Measurements from ENCODE around the gene CDH23. TPM values are rescaled to one million over a fixed set of nuclear protein-coding genes. Genes with fewer than 3 reads are reported as not detected.

Gene CDH23
- total RNA-seq, 3 donors from 2014 or later, result 1.8 to 3.6 (median 3.0) TPM

DNA sequence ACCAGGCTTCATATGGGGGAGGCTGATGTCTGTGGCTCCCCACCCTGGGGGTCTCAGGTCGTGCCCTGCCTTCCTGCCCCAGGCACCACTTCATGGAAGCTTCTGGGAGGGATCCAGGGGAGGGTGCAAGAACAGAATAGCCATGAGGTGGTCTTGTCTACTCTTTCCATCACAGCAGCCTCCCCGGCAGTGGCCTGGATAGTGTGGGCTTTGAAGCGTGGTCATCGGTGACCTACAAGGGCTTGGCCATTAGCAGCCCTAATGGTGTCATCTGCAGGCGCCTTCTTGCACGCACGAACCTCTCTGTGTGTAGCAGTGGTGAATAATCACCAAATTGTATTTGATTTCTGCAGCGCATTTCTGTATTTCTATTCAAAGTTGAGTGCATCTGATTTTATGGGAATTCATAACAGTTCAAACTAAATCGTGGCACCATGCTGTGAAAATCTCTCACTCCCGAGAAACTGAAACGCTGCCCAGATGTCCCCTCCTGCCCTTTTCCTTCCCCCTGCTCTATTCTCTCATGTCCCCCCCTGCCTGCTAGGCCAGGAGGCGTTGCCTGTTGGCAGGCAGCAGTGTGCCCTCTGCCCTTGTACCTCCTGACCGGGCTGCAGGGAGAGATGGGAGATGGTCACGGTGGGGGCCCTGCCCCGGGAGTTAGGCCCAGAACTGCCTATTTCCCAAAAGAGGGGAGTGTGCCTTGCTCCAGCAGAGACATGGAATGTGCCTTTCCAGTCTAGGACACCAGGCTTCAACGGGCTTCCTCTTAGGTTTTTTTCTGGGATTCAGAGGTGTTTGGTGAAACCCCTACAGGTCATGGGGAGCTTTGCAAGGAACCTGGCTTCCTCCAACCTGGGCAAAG is 34.8 kb downstream of the CDH23 start:
- Histone ChIP-seq H3K36me3 (ENCODE audit: low read depth) (no peaks in the 10 kb centered on the region), H3K4me1 (ENCODE audit: low read depth) (no peaks in the 10 kb centered on the region), H3K9me3 (no peaks in the 10 kb centered on the region), H3K4me3 (no peak overlapping the region)
- no peak for ATAC-seq
- no peak for DNase-seq
- intact Hi-C loops (cut with DNase I, micrococcal nuclease), result no loop called here
- TF ChIP-seq, protein P1, sequence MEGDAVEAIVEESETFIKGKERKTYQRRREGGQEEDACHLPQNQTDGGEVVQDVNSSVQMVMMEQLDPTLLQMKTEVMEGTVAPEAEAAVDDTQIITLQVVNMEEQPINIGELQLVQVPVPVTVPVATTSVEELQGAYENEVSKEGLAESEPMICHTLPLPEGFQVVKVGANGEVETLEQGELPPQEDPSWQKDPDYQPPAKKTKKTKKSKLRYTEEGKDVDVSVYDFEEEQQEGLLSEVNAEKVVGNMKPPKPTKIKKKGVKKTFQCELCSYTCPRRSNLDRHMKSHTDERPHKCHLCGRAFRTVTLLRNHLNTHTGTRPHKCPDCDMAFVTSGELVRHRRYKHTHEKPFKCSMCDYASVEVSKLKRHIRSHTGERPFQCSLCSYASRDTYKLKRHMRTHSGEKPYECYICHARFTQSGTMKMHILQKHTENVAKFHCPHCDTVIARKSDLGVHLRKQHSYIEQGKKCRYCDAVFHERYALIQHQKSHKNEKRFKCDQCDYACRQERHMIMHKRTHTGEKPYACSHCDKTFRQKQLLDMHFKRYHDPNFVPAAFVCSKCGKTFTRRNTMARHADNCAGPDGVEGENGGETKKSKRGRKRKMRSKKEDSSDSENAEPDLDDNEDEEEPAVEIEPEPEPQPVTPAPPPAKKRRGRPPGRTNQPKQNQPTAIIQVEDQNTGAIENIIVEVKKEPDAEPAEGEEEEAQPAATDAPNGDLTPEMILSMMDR (IDR thresholded peaks at IDR 0.05), result no peak

DNA sequence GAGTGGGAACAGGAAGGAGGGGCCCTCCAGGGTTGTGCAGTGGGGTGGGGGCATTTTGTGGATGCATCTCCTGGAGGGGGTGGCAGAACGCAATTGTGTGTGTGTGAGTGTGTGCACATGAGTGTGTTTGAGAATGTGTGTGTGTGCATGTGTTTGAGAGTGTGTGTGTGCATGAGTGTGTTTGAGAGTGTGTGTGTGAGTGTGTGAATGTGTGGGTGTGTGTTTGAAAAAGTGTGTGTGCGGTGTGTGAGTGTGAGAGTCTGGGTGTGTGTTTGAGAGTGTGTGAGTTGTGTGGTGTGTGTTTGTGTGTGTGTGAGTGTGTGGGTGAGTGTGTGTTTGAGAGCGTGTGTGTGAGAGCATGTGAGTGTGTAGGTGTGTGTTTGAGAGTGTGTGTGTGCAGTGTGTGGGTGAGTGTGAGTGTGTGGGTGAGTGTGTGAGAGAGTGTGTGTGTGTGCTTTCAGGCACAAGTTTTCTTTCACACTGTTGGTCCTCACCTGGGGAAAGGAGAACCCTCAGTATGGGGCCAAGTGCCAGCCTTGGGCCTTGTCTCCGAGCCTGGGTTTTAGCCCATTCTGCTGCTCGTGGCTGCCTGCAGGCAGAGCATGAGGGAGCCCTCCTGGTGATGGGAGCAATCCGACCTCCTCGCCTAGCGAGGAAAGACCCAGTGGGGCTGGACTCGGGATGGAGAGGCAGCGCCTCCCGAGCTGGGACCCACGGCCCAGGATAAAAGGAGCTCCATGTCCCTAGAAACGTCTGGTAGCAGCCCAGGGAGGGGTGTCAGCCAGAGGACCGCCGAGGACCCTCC is 35.6 kb downstream of the CDH23 start:
- TF ChIP-seq, protein P1 (IDR thresholded peaks at IDR 0.05), result no peak
- no peaks in the 10 kb centered on the region for H3K9me3 ChIP-seq
- ATAC-seq (no peak), DNase-seq (no peak)
- H3K36me3 ChIP-seq (ENCODE audit: low read depth), result no peaks in the 10 kb centered on the region
- no peaks in the 10 kb centered on the region for H3K4me1 ChIP-seq (ENCODE audit: low read depth)
- H3K4me3 ChIP-seq, result no peak overlapping the region
- intact Hi-C loops (cut with DNase I, micrococcal nuclease), result no loop called here

DNA sequence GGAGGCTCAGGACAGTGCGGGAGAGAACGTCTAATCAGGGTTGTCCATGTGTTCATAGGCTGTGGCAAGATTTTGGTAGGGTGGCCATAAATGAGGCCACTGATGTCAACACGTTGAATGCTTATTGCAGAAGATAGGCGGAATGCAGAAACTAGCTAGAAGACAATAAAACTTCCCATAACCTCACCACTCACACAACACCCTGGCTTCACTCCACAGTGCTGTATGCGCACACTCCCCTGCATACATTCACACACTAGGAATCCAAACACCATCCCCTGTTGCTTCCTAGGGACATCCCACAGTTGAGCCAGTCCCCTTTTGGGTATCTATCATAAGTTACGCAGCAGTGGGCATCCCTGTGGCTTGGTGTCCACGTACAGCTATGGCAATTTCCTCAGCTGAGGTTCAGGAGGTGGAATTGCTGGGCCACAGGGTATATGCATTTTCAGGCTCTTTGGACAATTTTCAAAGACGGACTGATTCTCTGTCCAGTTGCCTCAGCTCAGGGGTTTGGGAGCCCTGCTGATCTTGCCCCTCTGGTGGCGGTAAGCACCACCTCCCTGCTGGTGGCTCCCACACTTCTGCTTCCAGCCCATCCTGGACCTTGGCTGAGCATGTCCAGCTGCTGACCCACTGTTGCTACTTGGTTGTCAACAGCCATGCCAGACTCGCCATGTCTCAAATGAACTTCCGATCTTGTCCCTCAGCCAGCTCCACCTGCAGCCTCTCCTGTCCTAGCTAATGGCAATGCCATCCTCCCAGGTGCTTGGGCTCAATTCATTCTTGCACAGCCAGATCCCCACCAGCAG is 36.4 kb downstream of the CDH23 start:
- no peaks in the 10 kb centered on the region for H3K9me3 ChIP-seq
- no peak for DNase-seq
- H3K4me3 ChIP-seq, result no peak overlapping the region
- ATAC-seq, result no peak
- TF ChIP-seq, protein P1 (IDR thresholded peaks at IDR 0.05), result no peak
- intact Hi-C loops (cut with DNase I, micrococcal nuclease), result no loop called here
- H3K4me1 ChIP-seq (ENCODE audit: low read depth), result no peaks in the 10 kb centered on the region
- no peaks in the 10 kb centered on the region for H3K36me3 ChIP-seq (ENCODE audit: low read depth)

DNA sequence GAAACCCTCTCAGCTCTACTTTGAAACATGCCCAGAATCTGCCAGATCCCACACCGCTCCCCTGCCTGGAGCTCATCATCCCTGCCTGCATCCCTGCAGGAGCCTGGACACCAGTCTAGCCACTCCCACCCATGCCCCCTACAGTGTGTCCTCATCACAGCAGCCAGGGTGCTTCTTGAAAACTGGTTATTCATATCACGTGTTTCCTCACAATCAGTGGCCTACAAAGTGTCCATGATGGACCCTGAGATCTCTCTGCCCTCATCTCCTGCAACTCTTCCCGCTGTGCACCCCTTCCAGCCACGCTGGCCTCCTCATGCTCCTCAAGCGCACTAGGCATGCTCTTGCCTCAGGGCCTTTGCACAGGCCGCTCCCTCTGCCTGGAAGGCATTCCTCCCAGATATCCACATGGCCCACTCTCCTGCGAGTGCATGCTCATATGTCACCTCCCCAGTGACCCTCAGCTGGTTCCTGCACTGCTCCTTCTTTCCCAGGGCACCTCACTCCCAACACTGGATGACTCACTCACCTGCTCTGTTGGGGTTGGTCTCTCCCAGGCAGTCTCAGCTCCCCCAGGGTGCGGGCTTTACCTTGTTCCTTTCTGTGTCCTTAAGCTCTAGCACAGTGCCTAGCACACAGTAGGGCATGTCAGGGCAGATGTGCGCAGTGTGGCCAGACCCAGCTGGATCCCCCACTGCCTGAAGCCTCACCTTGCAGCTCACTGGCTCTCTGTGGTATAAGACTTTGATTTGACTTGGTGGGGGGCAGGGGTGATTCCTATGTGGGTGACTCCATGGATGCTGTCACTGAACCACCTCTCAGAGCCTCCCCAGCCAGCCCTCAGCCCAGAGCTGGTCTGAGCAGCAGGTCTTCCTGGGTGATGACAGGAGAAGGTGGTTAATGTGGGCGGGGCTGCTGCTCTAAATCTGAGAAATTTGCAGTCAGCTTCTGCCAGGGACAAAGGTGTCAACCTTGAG is 37.3 kb downstream of the CDH23 start:
- DNase-seq (no peak), ATAC-seq (peak; percentile 11)
- intact Hi-C loops (cut with DNase I, micrococcal nuclease), result no loop called here
- Histone ChIP-seq H3K36me3 (ENCODE audit: low read depth) (no peaks in the 10 kb centered on the region), H3K4me1 (ENCODE audit: low read depth) (no peaks in the 10 kb centered on the region), H3K9me3 (no peaks in the 10 kb centered on the region), H3K4me3 (no peak overlapping the region)
- TF ChIP-seq, protein P1 (IDR thresholded peaks at IDR 0.05), result no peak
